Sigmoid colon (tissue), 7 donors: ENCODE results near the gene ADAMTS17. TPM values are rescaled to one million over a fixed set of nuclear protein-coding genes. Genes with fewer than 3 reads are reported as not detected.

Experiments
- DNase-seq: peaks from one replicate; pipeline ENCODE4 v3.0.0-alpha.2; 2019
- H3K27ac ChIP-seq, 4 donors: fragments of 200-600 bp; sonication (generic); one replicate each; pipeline ENCODE4 v1.5.1; 2016 to 2019; ENCODE audit warnings: mild to moderate bottlenecking in 1 of 4
- H3K27me3 ChIP-seq, 3 donors: fragments of 200-600 bp; sonication (generic); one replicate each; pipeline ENCODE4 v1.5.1; 2019; ENCODE audit warnings: mild to moderate bottlenecking in 1 of 3
- H3K36me3 ChIP-seq, 4 donors: fragments of 200-600 bp; sonication (generic); one replicate each; pipeline ENCODE4 v1.5.1; 2016 to 2019
- H3K4me1 ChIP-seq, 4 donors: fragments of 200-600 bp; sonication (generic); one replicate each; pipeline ENCODE4 v1.5.1; 2017 to 2019
- H3K4me3 ChIP-seq, 4 donors: fragments of 200-600 bp; sonication (generic); one replicate each; pipeline ENCODE4 v1.5.1; 2017 to 2019; ENCODE audit warnings: mild to moderate bottlenecking in 2 of 4, moderate library complexity in 1 of 4
- H3K9me3 ChIP-seq, 4 donors: fragments of 200-600 bp in 3 of 4; sonication (generic) in 3 of 4; one replicate each; pipeline versions ENCODE4 v1.5.1 to v1.6.1; 2013 to 2019
- EP300 ChIP-seq, 4 donors: sonication (generic); formaldehyde crosslinking; IDR thresholded peaks; one replicate each; pipeline ENCODE4 v1.6.1; 2017; ENCODE audit warnings: antibody characterized with exemption in 4 of 4
- POLR2A ChIP-seq, 2 donors: fragments of 450-650 bp; IDR thresholded peaks; one replicate each; pipeline ENCODE4 v1.6.1; 2016; ENCODE audit warnings: antibody characterized with exemption in 2 of 2, mild to moderate bottlenecking in 2 of 2, moderate library complexity in 2 of 2
- POLR2AphosphoS5 ChIP-seq, 4 donors: sonication (generic); formaldehyde crosslinking; IDR thresholded peaks; one replicate each; pipeline ENCODE4 v1.6.1; 2017; ENCODE audit warnings: antibody characterized with exemption in 4 of 4
- WGBS, 2 donors: extraction: QIAGEN DNeasy Blood & Tissue Kit; methylation state at CpG; one replicate each; pipeline ENCODE4 v1.1.7; 2013; 5-methylcytosine and 5-hydroxymethylcytosine counted together
- intact Hi-C: fragments of 100-400 bp; cut with DNase I; formaldehyde crosslinking; loops from one replicate; pipeline ENCODE4 v1.15.1; 2023
- polyA plus RNA-seq, 3 donors: library from polyadenylated mRNA; stranded (reverse); fragments of 200-250 nt; gene quantifications; one replicate each; pipeline ENCODE4 v1.2.3, GENCODE V29; 2013
- total RNA-seq, 4 donors: library from RNA; depleted of rRNA; stranded (reverse); fragments of >200 nt; gene quantifications; one replicate each; pipeline ENCODE4 v1.1.0, GENCODE V29; 2016
- TF ChIP-seq, protein P1 (sequence below), 4 experiments: fragments of 450-650 bp in 3 of 4; fragments of 200-600 bp in 1 of 4; IDR thresholded peaks; one replicate each; pipeline ENCODE4 v1.5.1; 2016 to 2019; ENCODE audit warnings: antibody characterized with exemption in 4 of 4, mild to moderate bottlenecking in 3 of 4, moderate library complexity in 2 of 4
- donor health status: healthy with polysubstance abuse.
- donor health status: Bipolar disorder and iron deficiency.
- donor health status: healthy.

The ADAMTS17 gene
- total and polyA plus RNA-seq, 7 donors, result 0.46 to 3.6 (median 1.2) TPM

DNA sequence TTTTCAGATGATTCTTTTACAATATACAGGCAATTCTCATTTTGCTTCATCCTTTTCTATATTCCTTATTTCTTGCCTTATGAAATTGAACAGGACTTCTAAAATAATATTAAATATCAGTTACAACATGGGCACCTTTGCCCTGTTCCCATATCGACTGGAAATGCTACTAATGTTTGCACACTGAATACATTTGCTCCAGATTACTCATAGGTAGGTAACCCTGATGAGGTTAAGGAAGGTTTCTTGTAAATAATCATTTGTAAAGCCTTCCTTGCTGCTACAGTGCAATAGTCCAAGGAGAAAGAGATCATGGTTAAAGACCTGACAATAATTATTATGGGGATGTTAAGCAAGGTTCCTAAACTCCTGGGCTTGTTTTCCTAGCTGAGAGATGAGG lies 175.5 kb downstream of the ADAMTS17 start:
- Histone ChIP-seq H3K4me3 (no peak overlapping the region), H3K9me3 (no peaks in the 10 kb centered on the region), H3K4me1 (peaks cover 2 to 21% (median 18%) of the 10 kb centered on the region in 4 donors), H3K27me3 (no peaks in the 10 kb centered on the region), H3K36me3 (no peaks in the 10 kb centered on the region), H3K27ac (no peak overlapping the region)
- DNase-seq, result no peak
- WGBS, 2 donors, result 74 to 83% methylated on average over 1 of the region's 1 CpG
- intact Hi-C loops, result no loop called here
- TF ChIP-seq EP300 (IDR thresholded peaks at IDR 0.05) (no peak), POLR2AphosphoS5 (IDR thresholded peaks at IDR 0.05) (no peak), POLR2A (IDR thresholded peaks at IDR 0.05) (no peak)
- TF ChIP-seq, protein P1, sequence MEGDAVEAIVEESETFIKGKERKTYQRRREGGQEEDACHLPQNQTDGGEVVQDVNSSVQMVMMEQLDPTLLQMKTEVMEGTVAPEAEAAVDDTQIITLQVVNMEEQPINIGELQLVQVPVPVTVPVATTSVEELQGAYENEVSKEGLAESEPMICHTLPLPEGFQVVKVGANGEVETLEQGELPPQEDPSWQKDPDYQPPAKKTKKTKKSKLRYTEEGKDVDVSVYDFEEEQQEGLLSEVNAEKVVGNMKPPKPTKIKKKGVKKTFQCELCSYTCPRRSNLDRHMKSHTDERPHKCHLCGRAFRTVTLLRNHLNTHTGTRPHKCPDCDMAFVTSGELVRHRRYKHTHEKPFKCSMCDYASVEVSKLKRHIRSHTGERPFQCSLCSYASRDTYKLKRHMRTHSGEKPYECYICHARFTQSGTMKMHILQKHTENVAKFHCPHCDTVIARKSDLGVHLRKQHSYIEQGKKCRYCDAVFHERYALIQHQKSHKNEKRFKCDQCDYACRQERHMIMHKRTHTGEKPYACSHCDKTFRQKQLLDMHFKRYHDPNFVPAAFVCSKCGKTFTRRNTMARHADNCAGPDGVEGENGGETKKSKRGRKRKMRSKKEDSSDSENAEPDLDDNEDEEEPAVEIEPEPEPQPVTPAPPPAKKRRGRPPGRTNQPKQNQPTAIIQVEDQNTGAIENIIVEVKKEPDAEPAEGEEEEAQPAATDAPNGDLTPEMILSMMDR (IDR thresholded peaks at IDR 0.05), result no peak

DNA sequence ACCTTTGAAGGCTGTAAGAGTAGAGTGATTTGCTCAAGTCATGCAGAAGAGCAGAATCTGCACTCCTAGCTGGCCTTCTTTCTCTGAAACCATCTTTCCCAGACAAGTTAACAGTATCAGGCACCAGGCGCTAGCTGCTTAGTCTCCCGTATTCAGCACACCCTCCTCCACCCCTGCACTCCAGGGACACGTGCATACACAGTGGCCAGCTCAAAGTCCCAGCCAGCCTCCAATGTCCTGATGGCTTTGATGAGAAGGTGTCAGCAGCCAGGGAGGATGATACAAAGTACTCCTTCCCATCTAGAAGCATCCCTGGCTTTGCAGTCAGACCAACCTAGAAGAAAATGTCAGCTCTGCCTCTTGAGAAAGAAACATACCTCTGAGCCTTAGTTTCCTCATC lies 177.8 kb downstream of the ADAMTS17 start:
- no peaks in the 10 kb centered on the region for H3K36me3 ChIP-seq
- H3K27ac ChIP-seq, result no peak overlapping the region
- peaks cover 2 to 20% (median 18%) of the 10 kb centered on the region in 4 donors for H3K4me1 ChIP-seq
- 86 to 89% methylated on average over 3 of the region's 3 CpGs for WGBS, 2 donors
- no peak for DNase-seq
- no peak overlapping the region for H3K4me3 ChIP-seq
- H3K9me3 ChIP-seq, result no peaks in the 10 kb centered on the region
- no peaks in the 10 kb centered on the region for H3K27me3 ChIP-seq
- TF ChIP-seq POLR2A (IDR thresholded peaks at IDR 0.05) (no peak), EP300 (IDR thresholded peaks at IDR 0.05) (no peak), POLR2AphosphoS5 (IDR thresholded peaks at IDR 0.05) (no peak)
- TF ChIP-seq, protein P1 (IDR thresholded peaks at IDR 0.05), result no peak
- intact Hi-C loops, result no loop called here

DNA sequence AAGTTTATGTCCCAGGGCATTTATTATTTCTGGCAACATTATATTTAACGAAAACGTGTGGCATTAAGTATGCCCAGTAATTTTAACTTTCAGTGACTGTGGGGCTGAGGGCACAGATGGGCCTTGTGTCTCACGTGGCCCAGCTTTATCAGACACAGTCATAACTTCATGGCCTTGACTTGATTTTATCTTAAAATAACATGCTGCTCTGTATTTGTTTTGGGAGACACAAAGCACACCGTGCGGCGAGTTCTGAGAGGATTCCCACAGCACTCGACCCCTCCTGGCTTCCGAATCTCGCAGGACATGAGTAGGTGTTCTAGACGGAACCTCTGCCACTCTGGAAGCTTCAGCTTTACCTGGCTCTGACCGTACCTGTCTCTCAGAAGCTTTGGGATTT lies 180.8 kb downstream of the ADAMTS17 start:
- H3K4me1 ChIP-seq, result no peaks in the 10 kb centered on the region
- 22 to 73% methylated on average over 11 of the region's 11 CpGs for WGBS, 2 donors
- H3K36me3 ChIP-seq, result no peaks in the 10 kb centered on the region
- no peak for TF ChIP-seq POLR2AphosphoS5 (IDR thresholded peaks at IDR 0.05)
- no peak for TF ChIP-seq POLR2A (IDR thresholded peaks at IDR 0.05)
- TF ChIP-seq, protein P1 (IDR thresholded peaks at IDR 0.05), result no peak
- no peak for TF ChIP-seq EP300 (IDR thresholded peaks at IDR 0.05)
- no peaks in the 10 kb centered on the region for H3K9me3 ChIP-seq
- H3K27me3 ChIP-seq, result no peaks in the 10 kb centered on the region
- no peak overlapping the region for H3K27ac ChIP-seq
- no peak for DNase-seq
- no peak overlapping the region for H3K4me3 ChIP-seq
- intact Hi-C loops, result no loop called here

GRCh38 chr15:100159436-100159835 lies 182.3 kb downstream of the ADAMTS17 start:
- 78 to 87% methylated on average over 2 of the region's 2 CpGs for WGBS, 2 donors
- no peaks in the 10 kb centered on the region for H3K4me1 ChIP-seq
- intact Hi-C loops, result no loop called here
- no peak for TF ChIP-seq POLR2A (IDR thresholded peaks at IDR 0.05)
- TF ChIP-seq, protein P1 (IDR thresholded peaks at IDR 0.05), result no peak
- TF ChIP-seq POLR2AphosphoS5 (IDR thresholded peaks at IDR 0.05), result no peak
- TF ChIP-seq EP300 (IDR thresholded peaks at IDR 0.05), result no peak
- no peaks in the 10 kb centered on the region for H3K36me3 ChIP-seq
- H3K27ac ChIP-seq, result no peak overlapping the region
- no peak for DNase-seq
- H3K4me3 ChIP-seq, result no peak overlapping the region
- no peaks in the 10 kb centered on the region for H3K27me3 ChIP-seq
- no peaks in the 10 kb centered on the region for H3K9me3 ChIP-seq

DNA sequence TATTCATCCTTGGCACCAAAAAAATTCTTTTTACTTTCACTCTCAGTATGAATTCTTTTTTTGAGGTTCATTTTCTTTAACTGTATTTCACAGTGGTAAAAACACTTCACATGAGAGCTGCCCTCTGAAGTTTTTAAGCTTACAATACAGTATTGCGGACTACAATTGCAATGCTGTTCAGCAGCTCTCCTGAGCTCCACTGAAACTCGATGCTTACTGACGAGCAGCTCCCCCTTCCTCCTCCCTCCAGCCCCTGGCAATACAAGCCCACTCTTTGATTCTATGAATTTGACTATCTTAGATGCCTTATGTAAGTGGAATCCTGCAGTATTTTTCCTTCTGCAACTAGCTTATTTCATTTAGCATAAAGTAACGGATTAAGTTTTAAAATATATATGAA lies 183.4 kb downstream of the ADAMTS17 start:
- Histone ChIP-seq H3K36me3 (no peaks in the 10 kb centered on the region), H3K4me1 (no peaks in the 10 kb centered on the region), H3K27me3 (no peaks in the 10 kb centered on the region), H3K4me3 (no peak overlapping the region), H3K9me3 (no peaks in the 10 kb centered on the region), H3K27ac (no peak overlapping the region)
- DNase-seq, result no peak
- TF ChIP-seq POLR2AphosphoS5 (IDR thresholded peaks at IDR 0.05) (no peak), EP300 (IDR thresholded peaks at IDR 0.05) (no peak), POLR2A (IDR thresholded peaks at IDR 0.05) (no peak)
- TF ChIP-seq, protein P1 (IDR thresholded peaks at IDR 0.05), result no peak
- WGBS, 2 donors, result 70 to 83% methylated on average over 4 of the region's 4 CpGs
- intact Hi-C loops, result no loop called here
